ENCODE data around the gene GADD45G. TPM values are rescaled to one million over a fixed set of nuclear protein-coding genes. Genes with fewer than 3 reads are reported as not detected.

Gene GADD45G
- polyA plus RNA-seq, 1 donor from 2014 or later = 161 TPM

- Histone ChIP-seq H3K4me3 (ENCODE audit: low read length) (no peak overlapping the region), H3K36me3 (ENCODE audit: insufficient read depth, low read length) (no peaks in the 10 kb centered on the region), H3F3A (ENCODE audit: insufficient read depth, low read length, poor library complexity, severe bottlenecking) (no peaks in the 10 kb centered on the region), H3K4me2 (ENCODE audit: low read length) (no peak overlapping the region), H3K9ac (ENCODE audit: low read length) (no peak overlapping the region), H3K9me3 (ENCODE audit: low read length) (no peaks in the 10 kb centered on the region), H3K79me2 (replicated peaks; ENCODE audit: insufficient read depth, low read length) (no peaks in the 10 kb centered on the region), H2AFZ (ENCODE audit: low read depth, low read length) (no peak overlapping the region), H4K20me1 (ENCODE audit: insufficient read depth) (no peaks in the 10 kb centered on the region), H3K9me2 (ENCODE audit: insufficient read depth, low read length) (no peaks in the 10 kb centered on the region), H3K27me3 (ENCODE audit: insufficient read depth, low read depth, low read length) (no peaks in the 10 kb centered on the region), H3K27ac (ENCODE audit: low read length) (no peak overlapping the region)
- no peak for TF ChIP-seq SMC3 (conservative IDR thresholded peaks at IDR 0.05; ENCODE audit: poor library complexity)
- TF ChIP-seq EP300 (conservative IDR thresholded peaks at IDR 0.05; ENCODE audit: poor library complexity, severe bottlenecking) = no peak
- TF ChIP-seq, protein P1, sequence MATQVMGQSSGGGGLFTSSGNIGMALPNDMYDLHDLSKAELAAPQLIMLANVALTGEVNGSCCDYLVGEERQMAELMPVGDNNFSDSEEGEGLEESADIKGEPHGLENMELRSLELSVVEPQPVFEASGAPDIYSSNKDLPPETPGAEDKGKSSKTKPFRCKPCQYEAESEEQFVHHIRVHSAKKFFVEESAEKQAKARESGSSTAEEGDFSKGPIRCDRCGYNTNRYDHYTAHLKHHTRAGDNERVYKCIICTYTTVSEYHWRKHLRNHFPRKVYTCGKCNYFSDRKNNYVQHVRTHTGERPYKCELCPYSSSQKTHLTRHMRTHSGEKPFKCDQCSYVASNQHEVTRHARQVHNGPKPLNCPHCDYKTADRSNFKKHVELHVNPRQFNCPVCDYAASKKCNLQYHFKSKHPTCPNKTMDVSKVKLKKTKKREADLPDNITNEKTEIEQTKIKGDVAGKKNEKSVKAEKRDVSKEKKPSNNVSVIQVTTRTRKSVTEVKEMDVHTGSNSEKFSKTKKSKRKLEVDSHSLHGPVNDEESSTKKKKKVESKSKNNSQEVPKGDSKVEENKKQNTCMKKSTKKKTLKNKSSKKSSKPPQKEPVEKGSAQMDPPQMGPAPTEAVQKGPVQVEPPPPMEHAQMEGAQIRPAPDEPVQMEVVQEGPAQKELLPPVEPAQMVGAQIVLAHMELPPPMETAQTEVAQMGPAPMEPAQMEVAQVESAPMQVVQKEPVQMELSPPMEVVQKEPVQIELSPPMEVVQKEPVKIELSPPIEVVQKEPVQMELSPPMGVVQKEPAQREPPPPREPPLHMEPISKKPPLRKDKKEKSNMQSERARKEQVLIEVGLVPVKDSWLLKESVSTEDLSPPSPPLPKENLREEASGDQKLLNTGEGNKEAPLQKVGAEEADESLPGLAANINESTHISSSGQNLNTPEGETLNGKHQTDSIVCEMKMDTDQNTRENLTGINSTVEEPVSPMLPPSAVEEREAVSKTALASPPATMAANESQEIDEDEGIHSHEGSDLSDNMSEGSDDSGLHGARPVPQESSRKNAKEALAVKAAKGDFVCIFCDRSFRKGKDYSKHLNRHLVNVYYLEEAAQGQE (IDR thresholded peaks at IDR 0.05; ENCODE audit: borderline replicate concordance) = no peak
- TF ChIP-seq MXI1 (conservative IDR thresholded peaks at IDR 0.05; ENCODE audit: poor library complexity, severe bottlenecking) = no peak
- TF ChIP-seq RAD21 (conservative IDR thresholded peaks at IDR 0.05) = no peak
- TF ChIP-seq POLR2AphosphoS5 (IDR thresholded peaks at IDR 0.05) = no peak
- TF ChIP-seq, protein P2, sequence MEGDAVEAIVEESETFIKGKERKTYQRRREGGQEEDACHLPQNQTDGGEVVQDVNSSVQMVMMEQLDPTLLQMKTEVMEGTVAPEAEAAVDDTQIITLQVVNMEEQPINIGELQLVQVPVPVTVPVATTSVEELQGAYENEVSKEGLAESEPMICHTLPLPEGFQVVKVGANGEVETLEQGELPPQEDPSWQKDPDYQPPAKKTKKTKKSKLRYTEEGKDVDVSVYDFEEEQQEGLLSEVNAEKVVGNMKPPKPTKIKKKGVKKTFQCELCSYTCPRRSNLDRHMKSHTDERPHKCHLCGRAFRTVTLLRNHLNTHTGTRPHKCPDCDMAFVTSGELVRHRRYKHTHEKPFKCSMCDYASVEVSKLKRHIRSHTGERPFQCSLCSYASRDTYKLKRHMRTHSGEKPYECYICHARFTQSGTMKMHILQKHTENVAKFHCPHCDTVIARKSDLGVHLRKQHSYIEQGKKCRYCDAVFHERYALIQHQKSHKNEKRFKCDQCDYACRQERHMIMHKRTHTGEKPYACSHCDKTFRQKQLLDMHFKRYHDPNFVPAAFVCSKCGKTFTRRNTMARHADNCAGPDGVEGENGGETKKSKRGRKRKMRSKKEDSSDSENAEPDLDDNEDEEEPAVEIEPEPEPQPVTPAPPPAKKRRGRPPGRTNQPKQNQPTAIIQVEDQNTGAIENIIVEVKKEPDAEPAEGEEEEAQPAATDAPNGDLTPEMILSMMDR (IDR thresholded peaks at IDR 0.05; ENCODE audit: poor library complexity, severe bottlenecking) = no peak
- no peak for TF ChIP-seq EZH2 (IDR thresholded peaks at IDR 0.05; ENCODE audit: borderline replicate concordance, insufficient read depth, low read length, poor library complexity, severe bottlenecking)
- TF ChIP-seq TAF1 (IDR thresholded peaks at IDR 0.05; ENCODE audit: low read depth) = no peak
Measured at GRCh38 chr9:89621676-89622075, 16.9 kb downstream of the GADD45G start.

GRCh38 chr9:89622933-89623861 lies 18.4 kb downstream of the GADD45G start:
- Histone ChIP-seq H3K27ac (ENCODE audit: low read length) (no peak overlapping the region), H3K36me3 (ENCODE audit: insufficient read depth, low read length) (no peaks in the 10 kb centered on the region), H2AFZ (ENCODE audit: low read depth, low read length) (no peak overlapping the region), H3K9ac (ENCODE audit: low read length) (no peak overlapping the region), H3K4me3 (ENCODE audit: low read length) (no peak overlapping the region), H4K20me1 (ENCODE audit: insufficient read depth) (no peaks in the 10 kb centered on the region), H3K27me3 (ENCODE audit: insufficient read depth, low read depth, low read length) (no peaks in the 10 kb centered on the region), H3F3A (ENCODE audit: insufficient read depth, low read length, poor library complexity, severe bottlenecking) (no peaks in the 10 kb centered on the region), H3K9me2 (ENCODE audit: insufficient read depth, low read length) (no peaks in the 10 kb centered on the region), H3K79me2 (replicated peaks; ENCODE audit: insufficient read depth, low read length) (no peaks in the 10 kb centered on the region), H3K4me2 (ENCODE audit: low read length) (no peak overlapping the region), H3K9me3 (ENCODE audit: low read length) (no peaks in the 10 kb centered on the region)
- TF ChIP-seq TAF1 (IDR thresholded peaks at IDR 0.05; ENCODE audit: low read depth) = no peak
- TF ChIP-seq RAD21 (conservative IDR thresholded peaks at IDR 0.05) = no peak
- no peak for TF ChIP-seq EZH2 (IDR thresholded peaks at IDR 0.05; ENCODE audit: borderline replicate concordance, insufficient read depth, low read length, poor library complexity, severe bottlenecking)
- TF ChIP-seq, protein P2 (IDR thresholded peaks at IDR 0.05; ENCODE audit: poor library complexity, severe bottlenecking) = no peak
- TF ChIP-seq, protein P1 (IDR thresholded peaks at IDR 0.05; ENCODE audit: borderline replicate concordance) = no peak
- TF ChIP-seq POLR2AphosphoS5 (IDR thresholded peaks at IDR 0.05) = no peak
- TF ChIP-seq SMC3 (conservative IDR thresholded peaks at IDR 0.05; ENCODE audit: poor library complexity) = no peak
- no peak for TF ChIP-seq EP300 (conservative IDR thresholded peaks at IDR 0.05; ENCODE audit: poor library complexity, severe bottlenecking)
- TF ChIP-seq MXI1 (conservative IDR thresholded peaks at IDR 0.05; ENCODE audit: poor library complexity, severe bottlenecking) = no peak
